ENCODE measurements around the gene EIF4H. TPM values are rescaled to one million over a fixed set of nuclear protein-coding genes. Genes with fewer than 3 reads are reported as not detected.

Gene EIF4H
- total and polyA plus RNA-seq, 2 experiments from 2014 or later, result 183 to 309 TPM

DNA sequence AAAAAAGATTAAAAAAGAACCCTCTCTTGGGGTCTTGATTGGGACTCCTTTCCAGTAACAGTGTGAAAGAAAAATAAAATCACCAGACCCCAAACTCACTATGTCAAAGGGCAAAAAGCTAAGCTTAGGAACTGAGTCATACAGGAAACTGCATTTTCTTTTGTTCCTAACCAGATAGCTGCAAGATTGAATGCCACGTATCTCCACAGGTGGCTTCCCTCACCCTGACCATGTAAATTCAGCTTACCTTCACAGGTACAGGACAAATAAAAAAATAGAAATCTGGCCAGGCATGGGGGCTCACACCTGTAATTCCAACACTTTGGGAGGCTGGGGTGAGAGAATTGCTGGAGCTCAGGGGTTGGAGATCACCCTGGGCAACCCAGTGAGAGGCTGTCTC, 32.5 kb upstream of the EIF4H start (continued):
- TF ChIP-seq, protein P1, sequence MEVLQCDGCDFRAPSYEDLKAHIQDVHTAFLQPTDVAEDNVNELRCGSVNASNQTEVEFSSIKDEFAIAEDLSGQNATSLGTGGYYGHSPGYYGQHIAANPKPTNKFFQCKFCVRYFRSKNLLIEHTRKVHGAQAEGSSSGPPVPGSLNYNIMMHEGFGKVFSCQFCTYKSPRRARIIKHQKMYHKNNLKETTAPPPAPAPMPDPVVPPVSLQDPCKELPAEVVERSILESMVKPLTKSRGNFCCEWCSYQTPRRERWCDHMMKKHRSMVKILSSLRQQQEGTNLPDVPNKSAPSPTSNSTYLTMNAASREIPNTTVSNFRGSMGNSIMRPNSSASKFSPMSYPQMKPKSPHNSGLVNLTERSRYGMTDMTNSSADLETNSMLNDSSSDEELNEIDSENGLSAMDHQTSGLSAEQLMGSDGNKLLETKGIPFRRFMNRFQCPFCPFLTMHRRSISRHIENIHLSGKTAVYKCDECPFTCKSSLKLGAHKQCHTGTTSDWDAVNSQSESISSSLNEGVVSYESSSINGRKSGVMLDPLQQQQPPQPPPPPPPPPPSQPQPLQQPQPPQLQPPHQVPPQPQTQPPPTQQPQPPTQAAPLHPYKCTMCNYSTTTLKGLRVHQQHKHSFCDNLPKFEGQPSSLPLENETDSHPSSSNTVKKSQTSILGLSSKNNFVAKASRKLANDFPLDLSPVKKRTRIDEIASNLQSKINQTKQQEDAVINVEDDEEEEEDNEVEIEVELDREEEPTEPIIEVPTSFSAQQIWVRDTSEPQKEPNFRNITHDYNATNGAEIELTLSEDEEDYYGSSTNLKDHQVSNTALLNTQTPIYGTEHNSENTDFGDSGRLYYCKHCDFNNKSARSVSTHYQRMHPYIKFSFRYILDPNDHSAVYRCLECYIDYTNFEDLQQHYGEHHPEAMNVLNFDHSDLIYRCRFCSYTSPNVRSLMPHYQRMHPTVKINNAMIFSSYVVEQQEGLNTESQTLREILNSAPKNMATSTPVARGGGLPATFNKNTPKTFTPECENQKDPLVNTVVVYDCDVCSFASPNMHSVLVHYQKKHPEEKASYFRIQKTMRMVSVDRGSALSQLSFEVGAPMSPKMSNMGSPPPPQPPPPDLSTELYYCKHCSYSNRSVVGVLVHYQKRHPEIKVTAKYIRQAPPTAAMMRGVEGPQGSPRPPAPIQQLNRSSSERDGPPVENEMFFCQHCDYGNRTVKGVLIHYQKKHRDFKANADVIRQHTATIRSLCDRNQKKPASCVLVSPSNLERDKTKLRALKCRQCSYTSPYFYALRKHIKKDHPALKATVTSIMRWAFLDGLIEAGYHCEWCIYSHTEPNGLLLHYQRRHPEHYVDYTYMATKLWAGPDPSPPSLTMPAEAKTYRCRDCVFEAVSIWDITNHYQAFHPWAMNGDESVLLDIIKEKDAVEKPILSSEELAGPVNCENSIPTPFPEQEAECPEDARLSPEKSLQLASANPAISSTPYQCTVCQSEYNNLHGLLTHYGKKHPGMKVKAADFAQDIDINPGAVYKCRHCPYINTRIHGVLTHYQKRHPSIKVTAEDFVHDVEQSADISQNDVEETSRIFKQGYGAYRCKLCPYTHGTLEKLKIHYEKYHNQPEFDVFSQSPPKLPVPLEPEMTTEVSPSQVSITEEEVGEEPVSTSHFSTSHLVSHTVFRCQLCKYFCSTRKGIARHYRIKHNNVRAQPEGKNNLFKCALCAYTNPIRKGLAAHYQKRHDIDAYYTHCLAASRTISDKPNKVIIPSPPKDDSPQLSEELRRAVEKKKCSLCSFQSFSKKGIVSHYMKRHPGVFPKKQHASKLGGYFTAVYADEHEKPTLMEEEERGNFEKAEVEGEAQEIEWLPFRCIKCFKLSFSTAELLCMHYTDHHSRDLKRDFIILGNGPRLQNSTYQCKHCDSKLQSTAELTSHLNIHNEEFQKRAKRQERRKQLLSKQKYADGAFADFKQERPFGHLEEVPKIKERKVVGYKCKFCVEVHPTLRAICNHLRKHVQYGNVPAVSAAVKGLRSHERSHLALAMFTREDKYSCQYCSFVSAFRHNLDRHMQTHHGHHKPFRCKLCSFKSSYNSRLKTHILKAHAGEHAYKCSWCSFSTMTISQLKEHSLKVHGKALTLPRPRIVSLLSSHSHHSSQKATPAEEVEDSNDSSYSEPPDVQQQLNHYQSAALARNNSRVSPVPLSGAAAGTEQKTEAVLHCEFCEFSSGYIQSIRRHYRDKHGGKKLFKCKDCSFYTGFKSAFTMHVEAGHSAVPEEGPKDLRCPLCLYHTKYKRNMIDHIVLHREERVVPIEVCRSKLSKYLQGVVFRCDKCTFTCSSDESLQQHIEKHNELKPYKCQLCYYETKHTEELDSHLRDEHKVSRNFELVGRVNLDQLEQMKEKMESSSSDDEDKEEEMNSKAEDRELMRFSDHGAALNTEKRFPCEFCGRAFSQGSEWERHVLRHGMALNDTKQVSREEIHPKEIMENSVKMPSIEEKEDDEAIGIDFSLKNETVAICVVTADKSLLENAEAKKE (CRISPR knock-in tag; IDR thresholded peaks at IDR 0.05), result no peak
- TF ChIP-seq STAT1 (IDR thresholded peaks at IDR 0.05; ENCODE audit: unreplicated experiment), result no peak

DNA sequence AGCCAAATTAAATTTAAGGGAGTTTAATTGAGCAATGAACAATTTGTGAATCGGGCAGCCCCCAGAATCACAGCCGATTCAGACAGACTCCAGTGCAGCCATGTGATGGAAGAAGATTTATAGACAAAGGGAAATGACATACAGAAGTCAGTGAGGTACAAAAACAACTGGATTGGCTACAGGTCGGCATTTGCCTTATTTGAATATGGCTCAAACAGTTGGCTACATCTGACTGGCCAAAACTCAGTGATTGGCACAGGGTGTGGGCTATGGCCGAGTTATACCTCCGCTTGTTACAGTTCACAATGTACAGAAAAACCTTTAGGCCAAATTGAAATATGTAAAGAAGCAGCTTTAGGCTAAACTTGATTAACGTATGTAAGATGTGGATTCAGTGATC, 30.8 kb upstream of the EIF4H start:
- ATAC-seq, result no peak
- peaks cover 11% of the 10 kb centered on the region for H3K4me1 Mint-ChIP-seq
- H4K20me1 ChIP-seq (replicated peaks; ENCODE audit: insufficient read depth), result no peaks in the 10 kb centered on the region
- no peak overlapping the region for H3K27ac Mint-ChIP-seq
- H3K9me2 ChIP-seq (ENCODE audit: insufficient read depth), result no peaks in the 10 kb centered on the region
- no peak overlapping the region for H2AFZ ChIP-seq
- no peak overlapping the region for H3K4me3 ChIP-seq
- H3K4me2 ChIP-seq, result no peak overlapping the region
- TF ChIP-seq, protein P2, sequence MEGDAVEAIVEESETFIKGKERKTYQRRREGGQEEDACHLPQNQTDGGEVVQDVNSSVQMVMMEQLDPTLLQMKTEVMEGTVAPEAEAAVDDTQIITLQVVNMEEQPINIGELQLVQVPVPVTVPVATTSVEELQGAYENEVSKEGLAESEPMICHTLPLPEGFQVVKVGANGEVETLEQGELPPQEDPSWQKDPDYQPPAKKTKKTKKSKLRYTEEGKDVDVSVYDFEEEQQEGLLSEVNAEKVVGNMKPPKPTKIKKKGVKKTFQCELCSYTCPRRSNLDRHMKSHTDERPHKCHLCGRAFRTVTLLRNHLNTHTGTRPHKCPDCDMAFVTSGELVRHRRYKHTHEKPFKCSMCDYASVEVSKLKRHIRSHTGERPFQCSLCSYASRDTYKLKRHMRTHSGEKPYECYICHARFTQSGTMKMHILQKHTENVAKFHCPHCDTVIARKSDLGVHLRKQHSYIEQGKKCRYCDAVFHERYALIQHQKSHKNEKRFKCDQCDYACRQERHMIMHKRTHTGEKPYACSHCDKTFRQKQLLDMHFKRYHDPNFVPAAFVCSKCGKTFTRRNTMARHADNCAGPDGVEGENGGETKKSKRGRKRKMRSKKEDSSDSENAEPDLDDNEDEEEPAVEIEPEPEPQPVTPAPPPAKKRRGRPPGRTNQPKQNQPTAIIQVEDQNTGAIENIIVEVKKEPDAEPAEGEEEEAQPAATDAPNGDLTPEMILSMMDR (conservative IDR thresholded peaks at IDR 0.05; ENCODE audit: low read depth in 2 of 2), result no peak
- TF ChIP-seq, protein P3, sequence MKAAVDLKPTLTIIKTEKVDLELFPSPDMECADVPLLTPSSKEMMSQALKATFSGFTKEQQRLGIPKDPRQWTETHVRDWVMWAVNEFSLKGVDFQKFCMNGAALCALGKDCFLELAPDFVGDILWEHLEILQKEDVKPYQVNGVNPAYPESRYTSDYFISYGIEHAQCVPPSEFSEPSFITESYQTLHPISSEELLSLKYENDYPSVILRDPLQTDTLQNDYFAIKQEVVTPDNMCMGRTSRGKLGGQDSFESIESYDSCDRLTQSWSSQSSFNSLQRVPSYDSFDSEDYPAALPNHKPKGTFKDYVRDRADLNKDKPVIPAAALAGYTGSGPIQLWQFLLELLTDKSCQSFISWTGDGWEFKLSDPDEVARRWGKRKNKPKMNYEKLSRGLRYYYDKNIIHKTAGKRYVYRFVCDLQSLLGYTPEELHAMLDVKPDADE (IDR thresholded peaks at IDR 0.05), result no peak
- TF ChIP-seq CREB1 (CRISPR knock-in tag; IDR thresholded peaks at IDR 0.05; ENCODE audit: low read depth), result no peak
- H3K79me2 ChIP-seq (replicated peaks; ENCODE audit: insufficient read depth), result no peaks in the 10 kb centered on the region
- no peaks in the 10 kb centered on the region for H3K27me3 ChIP-seq (ENCODE audit: insufficient read depth)
- H3K36me3 Mint-ChIP-seq (ENCODE audit: low read depth), result peaks cover 26% of the 10 kb centered on the region
- DNase-seq (ENCODE audit: low spot score), result no peak
- no peak overlapping the region for H3K27ac ChIP-seq (ENCODE audit: low read depth)
- peaks cover 6% of the 10 kb centered on the region; the same call in 1 of the 2 replicates for H3F3A ChIP-seq (replicated peaks; ENCODE audit: low read depth)
- peaks cover under 1% of the 10 kb centered on the region for H3K4me1 ChIP-seq (ENCODE audit: insufficient read depth)
- no peaks in the 10 kb centered on the region for H3K36me3 ChIP-seq (ENCODE audit: insufficient read depth)
- H3K27me3 Mint-ChIP-seq (ENCODE audit: insufficient read depth, low read depth, poor library complexity), result peaks cover 4% of the 10 kb centered on the region
- H3K4me3 Mint-ChIP-seq, result no peak overlapping the region
- H3K9me3 Mint-ChIP-seq, result peaks cover 47% of the 10 kb centered on the region

Data from GM23338 (cell line).